ENCODE measurements around the gene ISG20.

The ISG20 gene

GRCh38 chr15:88646088-88646405 is 7.2 kb downstream of the ISG20 start:
- H3K4me3 ChIP-seq (ENCODE audit: control insufficient read depth, low read depth, low read length), result no peak overlapping the region
- TF ChIP-seq, protein P1, sequence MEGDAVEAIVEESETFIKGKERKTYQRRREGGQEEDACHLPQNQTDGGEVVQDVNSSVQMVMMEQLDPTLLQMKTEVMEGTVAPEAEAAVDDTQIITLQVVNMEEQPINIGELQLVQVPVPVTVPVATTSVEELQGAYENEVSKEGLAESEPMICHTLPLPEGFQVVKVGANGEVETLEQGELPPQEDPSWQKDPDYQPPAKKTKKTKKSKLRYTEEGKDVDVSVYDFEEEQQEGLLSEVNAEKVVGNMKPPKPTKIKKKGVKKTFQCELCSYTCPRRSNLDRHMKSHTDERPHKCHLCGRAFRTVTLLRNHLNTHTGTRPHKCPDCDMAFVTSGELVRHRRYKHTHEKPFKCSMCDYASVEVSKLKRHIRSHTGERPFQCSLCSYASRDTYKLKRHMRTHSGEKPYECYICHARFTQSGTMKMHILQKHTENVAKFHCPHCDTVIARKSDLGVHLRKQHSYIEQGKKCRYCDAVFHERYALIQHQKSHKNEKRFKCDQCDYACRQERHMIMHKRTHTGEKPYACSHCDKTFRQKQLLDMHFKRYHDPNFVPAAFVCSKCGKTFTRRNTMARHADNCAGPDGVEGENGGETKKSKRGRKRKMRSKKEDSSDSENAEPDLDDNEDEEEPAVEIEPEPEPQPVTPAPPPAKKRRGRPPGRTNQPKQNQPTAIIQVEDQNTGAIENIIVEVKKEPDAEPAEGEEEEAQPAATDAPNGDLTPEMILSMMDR (conservative IDR thresholded peaks at IDR 0.05; ENCODE audit: control insufficient read depth, insufficient read depth, low read depth, low read length), result no peak
- DNase-seq (ENCODE audit: low read depth), result no peak

GRCh38 chr15:88646951-88647350 is 8.1 kb downstream of the ISG20 start:
- TF ChIP-seq, protein P1 (conservative IDR thresholded peaks at IDR 0.05; ENCODE audit: control insufficient read depth, insufficient read depth, low read depth, low read length), result no peak
- no peak for DNase-seq (ENCODE audit: low read depth)

GRCh38 chr15:88647351-88648105 is 8.7 kb downstream of the ISG20 start:
- no peak for DNase-seq (ENCODE audit: low read depth)
- TF ChIP-seq, protein P1 (conservative IDR thresholded peaks at IDR 0.05; ENCODE audit: control insufficient read depth, insufficient read depth, low read depth, low read length), result no peak
- H3K4me3 ChIP-seq (ENCODE audit: control insufficient read depth, low read depth, low read length), result no peak overlapping the region

More at GRCh38 chr15:88646951-88647350, 8.1 kb downstream of the ISG20 start:
- H3K4me3 ChIP-seq (ENCODE audit: control insufficient read depth, low read depth, low read length), result no peak overlapping the region

- TF ChIP-seq, protein P1 (conservative IDR thresholded peaks at IDR 0.05; ENCODE audit: control insufficient read depth, insufficient read depth, low read depth, low read length), result no peak
- no peak overlapping the region for H3K4me3 ChIP-seq (ENCODE audit: control insufficient read depth, low read depth, low read length)
- DNase-seq (ENCODE audit: low read depth), result peak; percentile 59
Observed at GRCh38 chr15:88648357-88649214, 9.8 kb downstream of the ISG20 start.

DNA sequence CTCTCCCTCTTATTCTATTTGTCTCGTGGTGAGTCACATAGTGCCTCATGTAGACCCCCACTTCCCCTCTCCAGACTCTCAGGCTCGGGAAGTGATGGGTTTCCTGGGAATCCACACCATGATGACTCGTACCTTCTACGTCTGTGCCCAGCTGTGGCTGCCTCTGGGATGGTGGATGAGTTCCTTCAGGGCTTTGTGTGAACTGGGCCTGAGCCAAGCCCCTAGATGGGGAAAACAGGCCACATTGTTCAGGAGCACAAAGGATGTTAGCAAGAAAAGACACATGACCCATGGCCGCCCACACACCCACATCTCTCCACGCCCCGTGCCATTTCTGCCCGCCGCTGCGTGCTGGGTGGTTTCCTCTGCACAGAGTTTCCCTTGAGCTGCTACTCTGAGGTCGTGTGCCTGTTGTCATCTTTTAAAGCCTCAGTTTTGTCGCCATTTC is 10.5 kb downstream of the ISG20 start:
- H3K4me3 ChIP-seq (ENCODE audit: control insufficient read depth, low read depth, low read length), result no peak overlapping the region
- DNase-seq (ENCODE audit: low read depth), result peak; percentile 98

GRCh38 chr15:88649753-88650551 is 11.1 kb downstream of the ISG20 start:
- no peak for DNase-seq (ENCODE audit: low read depth)
- H3K4me3 ChIP-seq (ENCODE audit: control insufficient read depth, low read depth, low read length), result no peak overlapping the region
- TF ChIP-seq, protein P1 (conservative IDR thresholded peaks at IDR 0.05; ENCODE audit: control insufficient read depth, insufficient read depth, low read depth, low read length), result no peak

More for the DNA sequence above, 10.5 kb downstream of the ISG20 start:
- TF ChIP-seq, protein P1 (conservative IDR thresholded peaks at IDR 0.05; ENCODE audit: control insufficient read depth, insufficient read depth, low read depth, low read length), result no peak
